HEK293 (cell line): Measurements from ENCODE around the gene CEP43.

Experiments used
- BCL11B ChIP-seq: fragments of 450-650 bp; formaldehyde crosslinking; IDR thresholded peaks from 2 replicates; pipeline ENCODE4 v1.5.1; 2016; ENCODE audit warnings: low read depth, missing biosample characterization, missing genetic modification characterization
- EGR2 ChIP-seq: fragments of 450-650 bp; formaldehyde crosslinking; IDR thresholded peaks from 2 replicates; pipeline ENCODE4 v1.5.1; 2016; ENCODE audit warnings: low read depth, missing biosample characterization, missing genetic modification characterization
- GLIS2 ChIP-seq: fragments of 450-650 bp; formaldehyde crosslinking; IDR thresholded peaks from 2 replicates; pipeline ENCODE4 v1.5.1; 2016; ENCODE audit warnings: missing biosample characterization, missing genetic modification characterization
- IKZF3 ChIP-seq: fragments of 450-650 bp; IDR thresholded peaks from 2 replicates; pipeline ENCODE4 v1.5.0; 2018; ENCODE audit warnings: missing biosample characterization, mild to moderate bottlenecking, missing genetic modification characterization, moderate library complexity
- KLF16 ChIP-seq: fragments of 450-650 bp; formaldehyde crosslinking; IDR thresholded peaks from 2 replicates; pipeline ENCODE4 v1.5.1; 2017; ENCODE audit warnings: missing biosample characterization, missing genetic modification characterization
- KLF9 ChIP-seq: fragments of 450-650 bp; formaldehyde crosslinking; IDR thresholded peaks from 2 replicates; pipeline ENCODE4 v1.5.1; 2016; ENCODE audit warnings: missing biosample characterization, missing genetic modification characterization, low read depth
- OVOL3 ChIP-seq: fragments of 450-650 bp; formaldehyde crosslinking; IDR thresholded peaks from 2 replicates; pipeline ENCODE4 v1.5.1; 2016; ENCODE audit warnings: missing biosample characterization, missing genetic modification characterization
- ZBTB1 ChIP-seq: fragments of 450-650 bp; formaldehyde crosslinking; IDR thresholded peaks from 2 replicates; pipeline ENCODE4 v1.5.1; 2016; ENCODE audit warnings: missing biosample characterization, missing genetic modification characterization
- ZFHX2 ChIP-seq: fragments of 450-650 bp; formaldehyde crosslinking; conservative IDR thresholded peaks from 2 replicates; pipeline ENCODE4 v1.5.1; 2016; ENCODE audit warnings: missing biosample characterization, missing genetic modification characterization
- ZNF157 ChIP-seq: fragments of 450-650 bp; formaldehyde crosslinking; IDR thresholded peaks from 2 replicates; pipeline ENCODE4 v1.5.1; 2016; ENCODE audit warnings: missing biosample characterization, missing genetic modification characterization
- ZNF335 ChIP-seq: fragments of 450-650 bp; formaldehyde crosslinking; conservative IDR thresholded peaks from 2 replicates; pipeline ENCODE4 v1.5.1; 2016; ENCODE audit warnings: missing biosample characterization, missing genetic modification characterization
- ZNF510 ChIP-seq: fragments of 450-650 bp; formaldehyde crosslinking; IDR thresholded peaks from 2 replicates; pipeline ENCODE4 v1.5.1; 2018; ENCODE audit warnings: mild to moderate bottlenecking, missing genetic modification characterization, missing biosample characterization; ENCODE audit not compliant: insufficient replicate concordance
- ZNF560 ChIP-seq: fragments of 450-650 bp; formaldehyde crosslinking; IDR thresholded peaks from 2 replicates; pipeline ENCODE4 v1.5.1; 2017; ENCODE audit warnings: missing biosample characterization, missing genetic modification characterization, borderline replicate concordance
- ZNF654 ChIP-seq: fragments of 450-650 bp; formaldehyde crosslinking; IDR thresholded peaks from 2 replicates; pipeline ENCODE4 v1.5.1; 2016; ENCODE audit warnings: low read depth, missing biosample characterization, missing genetic modification characterization
- ZNF670 ChIP-seq: fragments of 450-650 bp; formaldehyde crosslinking; IDR thresholded peaks from 2 replicates; pipeline ENCODE4 v1.5.1; 2016; ENCODE audit warnings: missing biosample characterization, missing genetic modification characterization, low read depth
- TF ChIP-seq, protein P1 (sequence below): fragments of 450-650 bp; formaldehyde crosslinking; IDR thresholded peaks from 2 replicates; pipeline ENCODE4 v1.5.1; 2016; ENCODE audit warnings: missing biosample characterization, missing genetic modification characterization, borderline replicate concordance
- TF ChIP-seq, protein P2 (sequence below): fragments of 450-650 bp; formaldehyde crosslinking; IDR thresholded peaks from 2 replicates; pipeline ENCODE4 v1.5.1; 2017; ENCODE audit warnings: missing biosample characterization, missing genetic modification characterization
- TF ChIP-seq, protein P3 (sequence below): fragments of 450-650 bp; formaldehyde crosslinking; IDR thresholded peaks from 2 replicates; pipeline ENCODE4 v1.5.1; 2016; ENCODE audit warnings: missing biosample characterization, missing genetic modification characterization
- TF ChIP-seq, protein P4 (sequence below): fragments of 450-650 bp; formaldehyde crosslinking; IDR thresholded peaks from 2 replicates; pipeline ENCODE4 v1.5.1; 2016; ENCODE audit warnings: missing biosample characterization, missing genetic modification characterization
- TF ChIP-seq, protein P5 (sequence below): fragments of 450-650 bp; formaldehyde crosslinking; IDR thresholded peaks from 2 replicates; pipeline ENCODE4 v1.5.1; 2017; ENCODE audit warnings: missing biosample characterization, missing genetic modification characterization
- TF ChIP-seq, protein P6 (sequence below): fragments of 450-650 bp; formaldehyde crosslinking; conservative IDR thresholded peaks from 2 replicates; pipeline ENCODE4 v1.5.1; 2016; ENCODE audit warnings: low read depth, missing biosample characterization, missing genetic modification characterization

CEP43 gene

DNA sequence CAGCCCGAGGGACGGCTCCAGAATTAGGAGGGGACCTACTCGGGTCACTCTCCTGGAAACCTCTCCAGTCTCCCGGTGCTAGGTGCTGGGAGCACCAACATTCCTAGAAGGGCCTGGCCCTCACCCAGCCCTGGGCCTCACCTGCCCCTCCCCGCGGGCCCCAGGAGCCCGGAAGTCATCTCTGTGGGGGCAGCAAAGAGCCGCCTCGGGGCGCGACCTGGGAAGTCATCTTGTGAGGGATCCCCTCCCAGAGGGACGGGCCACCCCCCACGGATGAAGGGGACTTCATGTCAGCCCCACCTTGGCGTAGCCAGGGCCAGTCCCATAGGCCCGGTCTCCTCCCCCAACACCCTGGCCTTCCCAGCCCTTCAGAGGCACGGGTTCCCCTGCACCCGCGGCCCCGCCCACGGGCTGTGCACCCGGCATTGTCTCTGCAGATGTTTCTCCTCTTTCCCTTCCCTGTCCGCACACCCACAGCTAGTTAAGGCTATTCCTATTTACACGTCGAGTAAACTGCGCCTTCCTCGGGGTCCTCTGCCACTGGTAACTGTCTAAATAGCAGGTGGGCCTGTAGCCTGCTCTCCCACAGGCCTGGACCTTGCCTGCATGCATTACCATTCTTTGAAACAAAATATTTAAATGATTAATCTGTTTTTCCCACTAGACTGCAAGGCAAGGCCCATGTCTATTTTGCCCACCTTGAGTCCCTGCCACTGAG, 42.0 kb upstream of the CEP43 start (continued):
- TF ChIP-seq KLF16 (tag by site-specific recombination) (no peak), ZNF560 (tag by site-specific recombination) (no peak), ZNF670 (tag by site-specific recombination) (no peak), ZNF654 (no peak), ZBTB1 (tag by site-specific recombination) (no peak), GLIS2 (tag by site-specific recombination) (peak; percentile 73), KLF9 (tag by site-specific recombination) (peak; percentile 52), BCL11B (no peak), IKZF3 (tag by site-specific recombination) (0 out of 2 replicates have a peak, but pooled peaks have one; percentile 35), ZNF335 (tag by site-specific recombination) (peak; percentile 84), OVOL3 (tag by site-specific recombination) (no peak), EGR2 (peak; percentile 65), ZNF510 (no peak), ZNF157 (no peak), ZFHX2 (tag by site-specific recombination) (peak; percentile 75)
- TF ChIP-seq, protein P1, sequence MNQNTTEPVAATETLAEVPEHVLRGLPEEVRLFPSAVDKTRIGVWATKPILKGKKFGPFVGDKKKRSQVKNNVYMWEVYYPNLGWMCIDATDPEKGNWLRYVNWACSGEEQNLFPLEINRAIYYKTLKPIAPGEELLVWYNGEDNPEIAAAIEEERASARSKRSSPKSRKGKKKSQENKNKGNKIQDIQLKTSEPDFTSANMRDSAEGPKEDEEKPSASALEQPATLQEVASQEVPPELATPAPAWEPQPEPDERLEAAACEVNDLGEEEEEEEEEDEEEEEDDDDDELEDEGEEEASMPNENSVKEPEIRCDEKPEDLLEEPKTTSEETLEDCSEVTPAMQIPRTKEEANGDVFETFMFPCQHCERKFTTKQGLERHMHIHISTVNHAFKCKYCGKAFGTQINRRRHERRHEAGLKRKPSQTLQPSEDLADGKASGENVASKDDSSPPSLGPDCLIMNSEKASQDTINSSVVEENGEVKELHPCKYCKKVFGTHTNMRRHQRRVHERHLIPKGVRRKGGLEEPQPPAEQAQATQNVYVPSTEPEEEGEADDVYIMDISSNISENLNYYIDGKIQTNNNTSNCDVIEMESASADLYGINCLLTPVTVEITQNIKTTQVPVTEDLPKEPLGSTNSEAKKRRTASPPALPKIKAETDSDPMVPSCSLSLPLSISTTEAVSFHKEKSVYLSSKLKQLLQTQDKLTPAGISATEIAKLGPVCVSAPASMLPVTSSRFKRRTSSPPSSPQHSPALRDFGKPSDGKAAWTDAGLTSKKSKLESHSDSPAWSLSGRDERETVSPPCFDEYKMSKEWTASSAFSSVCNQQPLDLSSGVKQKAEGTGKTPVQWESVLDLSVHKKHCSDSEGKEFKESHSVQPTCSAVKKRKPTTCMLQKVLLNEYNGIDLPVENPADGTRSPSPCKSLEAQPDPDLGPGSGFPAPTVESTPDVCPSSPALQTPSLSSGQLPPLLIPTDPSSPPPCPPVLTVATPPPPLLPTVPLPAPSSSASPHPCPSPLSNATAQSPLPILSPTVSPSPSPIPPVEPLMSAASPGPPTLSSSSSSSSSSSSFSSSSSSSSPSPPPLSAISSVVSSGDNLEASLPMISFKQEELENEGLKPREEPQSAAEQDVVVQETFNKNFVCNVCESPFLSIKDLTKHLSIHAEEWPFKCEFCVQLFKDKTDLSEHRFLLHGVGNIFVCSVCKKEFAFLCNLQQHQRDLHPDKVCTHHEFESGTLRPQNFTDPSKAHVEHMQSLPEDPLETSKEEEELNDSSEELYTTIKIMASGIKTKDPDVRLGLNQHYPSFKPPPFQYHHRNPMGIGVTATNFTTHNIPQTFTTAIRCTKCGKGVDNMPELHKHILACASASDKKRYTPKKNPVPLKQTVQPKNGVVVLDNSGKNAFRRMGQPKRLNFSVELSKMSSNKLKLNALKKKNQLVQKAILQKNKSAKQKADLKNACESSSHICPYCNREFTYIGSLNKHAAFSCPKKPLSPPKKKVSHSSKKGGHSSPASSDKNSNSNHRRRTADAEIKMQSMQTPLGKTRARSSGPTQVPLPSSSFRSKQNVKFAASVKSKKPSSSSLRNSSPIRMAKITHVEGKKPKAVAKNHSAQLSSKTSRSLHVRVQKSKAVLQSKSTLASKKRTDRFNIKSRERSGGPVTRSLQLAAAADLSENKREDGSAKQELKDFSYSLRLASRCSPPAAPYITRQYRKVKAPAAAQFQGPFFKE (tag by site-specific recombination): no peak
- TF ChIP-seq, protein P2, sequence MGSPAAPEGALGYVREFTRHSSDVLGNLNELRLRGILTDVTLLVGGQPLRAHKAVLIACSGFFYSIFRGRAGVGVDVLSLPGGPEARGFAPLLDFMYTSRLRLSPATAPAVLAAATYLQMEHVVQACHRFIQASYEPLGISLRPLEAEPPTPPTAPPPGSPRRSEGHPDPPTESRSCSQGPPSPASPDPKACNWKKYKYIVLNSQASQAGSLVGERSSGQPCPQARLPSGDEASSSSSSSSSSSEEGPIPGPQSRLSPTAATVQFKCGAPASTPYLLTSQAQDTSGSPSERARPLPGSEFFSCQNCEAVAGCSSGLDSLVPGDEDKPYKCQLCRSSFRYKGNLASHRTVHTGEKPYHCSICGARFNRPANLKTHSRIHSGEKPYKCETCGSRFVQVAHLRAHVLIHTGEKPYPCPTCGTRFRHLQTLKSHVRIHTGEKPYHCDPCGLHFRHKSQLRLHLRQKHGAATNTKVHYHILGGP: peak; percentile 75; the same call in 1 of the 2 replicates
- TF ChIP-seq, protein P3, sequence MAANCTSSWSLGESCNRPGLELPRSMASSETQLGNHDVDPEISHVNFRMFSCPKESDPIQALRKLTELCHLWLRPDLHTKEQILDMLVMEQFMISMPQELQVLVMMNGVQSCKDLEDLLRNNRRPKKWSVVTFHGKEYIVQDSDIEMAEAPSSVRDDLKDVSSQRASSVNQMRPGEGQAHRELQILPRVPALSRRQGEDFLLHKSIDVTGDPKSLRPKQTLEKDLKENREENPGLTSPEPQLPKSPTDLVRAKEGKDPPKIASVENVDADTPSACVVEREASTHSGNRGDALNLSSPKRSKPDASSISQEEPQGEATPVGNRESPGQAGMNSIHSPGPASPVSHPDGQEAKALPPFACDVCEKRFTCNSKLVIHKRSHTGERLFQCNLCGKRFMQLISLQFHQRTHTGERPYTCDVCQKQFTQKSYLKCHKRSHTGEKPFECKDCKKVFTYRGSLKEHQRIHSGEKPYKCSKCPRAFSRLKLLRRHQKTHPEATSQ: no peak
- TF ChIP-seq, protein P4, sequence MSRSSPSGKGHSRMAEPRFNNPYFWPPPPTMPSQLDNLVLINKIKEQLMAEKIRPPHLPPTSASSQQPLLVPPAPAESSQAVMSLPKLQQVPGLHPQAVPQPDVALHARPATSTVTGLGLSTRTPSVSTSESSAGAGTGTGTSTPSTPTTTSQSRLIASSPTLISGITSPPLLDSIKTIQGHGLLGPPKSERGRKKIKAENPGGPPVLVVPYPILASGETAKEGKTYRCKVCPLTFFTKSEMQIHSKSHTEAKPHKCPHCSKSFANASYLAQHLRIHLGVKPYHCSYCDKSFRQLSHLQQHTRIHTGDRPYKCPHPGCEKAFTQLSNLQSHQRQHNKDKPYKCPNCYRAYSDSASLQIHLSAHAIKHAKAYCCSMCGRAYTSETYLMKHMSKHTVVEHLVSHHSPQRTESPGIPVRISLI (tag by site-specific recombination): no peak
- TF ChIP-seq, protein P5, sequence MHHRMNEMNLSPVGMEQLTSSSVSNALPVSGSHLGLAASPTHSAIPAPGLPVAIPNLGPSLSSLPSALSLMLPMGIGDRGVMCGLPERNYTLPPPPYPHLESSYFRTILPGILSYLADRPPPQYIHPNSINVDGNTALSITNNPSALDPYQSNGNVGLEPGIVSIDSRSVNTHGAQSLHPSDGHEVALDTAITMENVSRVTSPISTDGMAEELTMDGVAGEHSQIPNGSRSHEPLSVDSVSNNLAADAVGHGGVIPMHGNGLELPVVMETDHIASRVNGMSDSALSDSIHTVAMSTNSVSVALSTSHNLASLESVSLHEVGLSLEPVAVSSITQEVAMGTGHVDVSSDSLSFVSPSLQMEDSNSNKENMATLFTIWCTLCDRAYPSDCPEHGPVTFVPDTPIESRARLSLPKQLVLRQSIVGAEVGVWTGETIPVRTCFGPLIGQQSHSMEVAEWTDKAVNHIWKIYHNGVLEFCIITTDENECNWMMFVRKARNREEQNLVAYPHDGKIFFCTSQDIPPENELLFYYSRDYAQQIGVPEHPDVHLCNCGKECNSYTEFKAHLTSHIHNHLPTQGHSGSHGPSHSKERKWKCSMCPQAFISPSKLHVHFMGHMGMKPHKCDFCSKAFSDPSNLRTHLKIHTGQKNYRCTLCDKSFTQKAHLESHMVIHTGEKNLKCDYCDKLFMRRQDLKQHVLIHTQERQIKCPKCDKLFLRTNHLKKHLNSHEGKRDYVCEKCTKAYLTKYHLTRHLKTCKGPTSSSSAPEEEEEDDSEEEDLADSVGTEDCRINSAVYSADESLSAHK (tag by site-specific recombination): no peak
- TF ChIP-seq, protein P6, sequence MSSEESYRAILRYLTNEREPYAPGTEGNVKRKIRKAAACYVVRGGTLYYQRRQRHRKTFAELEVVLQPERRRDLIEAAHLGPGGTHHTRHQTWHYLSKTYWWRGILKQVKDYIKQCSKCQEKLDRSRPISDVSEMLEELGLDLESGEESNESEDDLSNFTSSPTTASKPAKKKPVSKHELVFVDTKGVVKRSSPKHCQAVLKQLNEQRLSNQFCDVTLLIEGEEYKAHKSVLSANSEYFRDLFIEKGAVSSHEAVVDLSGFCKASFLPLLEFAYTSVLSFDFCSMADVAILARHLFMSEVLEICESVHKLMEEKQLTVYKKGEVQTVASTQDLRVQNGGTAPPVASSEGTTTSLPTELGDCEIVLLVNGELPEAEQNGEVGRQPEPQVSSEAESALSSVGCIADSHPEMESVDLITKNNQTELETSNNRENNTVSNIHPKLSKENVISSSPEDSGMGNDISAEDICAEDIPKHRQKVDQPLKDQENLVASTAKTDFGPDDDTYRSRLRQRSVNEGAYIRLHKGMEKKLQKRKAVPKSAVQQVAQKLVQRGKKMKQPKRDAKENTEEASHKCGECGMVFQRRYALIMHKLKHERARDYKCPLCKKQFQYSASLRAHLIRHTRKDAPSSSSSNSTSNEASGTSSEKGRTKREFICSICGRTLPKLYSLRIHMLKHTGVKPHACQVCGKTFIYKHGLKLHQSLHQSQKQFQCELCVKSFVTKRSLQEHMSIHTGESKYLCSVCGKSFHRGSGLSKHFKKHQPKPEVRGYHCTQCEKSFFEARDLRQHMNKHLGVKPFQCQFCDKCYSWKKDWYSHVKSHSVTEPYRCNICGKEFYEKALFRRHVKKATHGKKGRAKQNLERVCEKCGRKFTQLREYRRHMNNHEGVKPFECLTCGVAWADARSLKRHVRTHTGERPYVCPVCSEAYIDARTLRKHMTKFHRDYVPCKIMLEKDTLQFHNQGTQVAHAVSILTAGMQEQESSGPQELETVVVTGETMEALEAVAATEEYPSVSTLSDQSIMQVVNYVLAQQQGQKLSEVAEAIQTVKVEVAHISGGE (tag by site-specific recombination): 0 out of 2 replicates have a peak, but pooled peaks have one; percentile 11
